ENCODE measurements around the gene APH1A.

GRCh38 chr1:150302338-150302737 lies 33.5 kb upstream of the APH1A start:
- no peak for TF ChIP-seq TAF1 (IDR thresholded peaks at IDR 0.05; ENCODE audit: borderline replicate concordance, low read depth, low read length)
- TF ChIP-seq POLR2A (IDR thresholded peaks at IDR 0.05; ENCODE audit: low read depth, low read length) = no peak
- no peak for TF ChIP-seq POLR2AphosphoS5 (IDR thresholded peaks at IDR 0.05; ENCODE audit: low read depth, low read length)
